K562 (cell line): ENCODE measurements around the gene CNOT1. TPM values are rescaled to one million over a fixed set of nuclear protein-coding genes. Genes with fewer than 3 reads are reported as not detected.

ENCODE experiments used
- CAMTA2 ChIP-seq: fragments of 250-450 bp; sonication (Bioruptor Pico); conservative IDR thresholded peaks from 2 replicates; pipeline ENCODE4 v1.5.1; 2022
- CEBPB ChIP-seq: fragments of 450-650 bp; IDR thresholded peaks from 2 replicates; pipeline ENCODE4 v1.6.1; 2016; ENCODE audit warnings: missing genetic modification characterization, missing compliant biosample characterization
- DPF2 ChIP-seq: fragments of 450-650 bp; IDR thresholded peaks from 2 replicates; pipeline ENCODE4 v1.6.1; 2016
- KAT2B ChIP-seq: IDR thresholded peaks from one replicate; pipeline ENCODE4 v1.6.1; 2012; ENCODE audit warnings: low read depth, mild to moderate bottlenecking, control low read depth, inconsistent platforms, low read length, moderate library complexity
- TOE1 ChIP-seq, 2 experiments: fragments of 450-650 bp in 1 of 2; sonication (generic) in 1 of 2; formaldehyde crosslinking in 1 of 2; IDR thresholded peaks; 2 replicates each; pipeline versions ENCODE4 v1.7.1 to v1.8.0; 2016 to 2022; ENCODE audit warnings: borderline replicate concordance in 2 of 2, mild to moderate bottlenecking in 2 of 2, antibody characterized with exemption in 1 of 2, inconsistent platforms in 1 of 2, low read depth in 1 of 2, missing genetic modification reagents in 1 of 2, moderate library complexity in 1 of 2
- ZC3H4 ChIP-seq: sonication (generic); formaldehyde crosslinking; IDR thresholded peaks from 2 replicates; pipeline ENCODE4 v1.9.0; 2021; ENCODE audit warnings: missing genetic modification reagents, borderline replicate concordance
- ZNF384 ChIP-seq: IDR thresholded peaks from 2 replicates; pipeline ENCODE4 v1.6.1; 2012; ENCODE audit warnings: low read depth, low read length, improper control_type of control experiment
- polyA plus RNA-seq, 8 experiments: library from polyadenylated mRNA; depleted of rRNA in 4 of 8; stranded (reverse) in 5 of 8; unstranded in 3 of 8; fragments of >200 nt; fragmentation: Nextera tagmentation in 2 of 8; fragmentation: Illumina TruSeq in 1 of 8; extraction: Ambion mirVana in 2 of 8; extraction: Trizol in 1 of 8; gene quantifications; 2 replicates each; pipeline versions ENCODE4 v1.2.1 to v1.2.3, GENCODE V29; 2011 to 2014; ENCODE audit warnings: inconsistent platforms in 1 of 8, missing spikeins in 1 of 8
- total RNA-seq, 7 experiments: library from RNA; depleted of rRNA in 6 of 7; stranded (reverse); fragments of >200 nt in 6 of 7; fragmentation: Illumina TruSeq in 2 of 7; extraction: Trizol in 2 of 7; gene quantifications; 2 replicates each; pipeline versions ENCODE4 v1.2.1 to v1.2.3, GENCODE V29; 2011 to 2021; ENCODE audit warnings: low replicate concordance in 1 of 7
- TF ChIP-seq, protein P1 (sequence below): sonication (generic); formaldehyde crosslinking; IDR thresholded peaks from 2 replicates; pipeline ENCODE4 v1.8.0; 2023; ENCODE audit warnings: mild to moderate bottlenecking, missing genetic modification reagents
- TF ChIP-seq, protein P2 (sequence below): IDR thresholded peaks from 2 replicates; pipeline ENCODE4 v1.6.1; 2016; ENCODE audit warnings: missing genetic modification characterization, missing compliant biosample characterization
- TF ChIP-seq, protein P3 (sequence below), 2 experiments: fragments of 450-650 bp; formaldehyde crosslinking in 1 of 2; IDR thresholded peaks; 2 replicates each; pipeline versions ENCODE4 v1.4.0 to v1.6.1; 2014 to 2020; ENCODE audit warnings: mild to moderate bottlenecking in 2 of 2, borderline replicate concordance in 1 of 2, low read depth in 1 of 2
- TF ChIP-seq, protein P4 (sequence below): sonication (generic); formaldehyde crosslinking; IDR thresholded peaks from 2 replicates; pipeline ENCODE4 v1.8.0; 2022; ENCODE audit warnings: mild to moderate bottlenecking, missing genetic modification reagents

CNOT1 gene
- total and polyA plus RNA-seq, 9 of the 15 experiments (the other 6 are each of a cell fraction or from before 2014, with no cell fraction given), result 110 to 270 (median 220) TPM

DNA sequence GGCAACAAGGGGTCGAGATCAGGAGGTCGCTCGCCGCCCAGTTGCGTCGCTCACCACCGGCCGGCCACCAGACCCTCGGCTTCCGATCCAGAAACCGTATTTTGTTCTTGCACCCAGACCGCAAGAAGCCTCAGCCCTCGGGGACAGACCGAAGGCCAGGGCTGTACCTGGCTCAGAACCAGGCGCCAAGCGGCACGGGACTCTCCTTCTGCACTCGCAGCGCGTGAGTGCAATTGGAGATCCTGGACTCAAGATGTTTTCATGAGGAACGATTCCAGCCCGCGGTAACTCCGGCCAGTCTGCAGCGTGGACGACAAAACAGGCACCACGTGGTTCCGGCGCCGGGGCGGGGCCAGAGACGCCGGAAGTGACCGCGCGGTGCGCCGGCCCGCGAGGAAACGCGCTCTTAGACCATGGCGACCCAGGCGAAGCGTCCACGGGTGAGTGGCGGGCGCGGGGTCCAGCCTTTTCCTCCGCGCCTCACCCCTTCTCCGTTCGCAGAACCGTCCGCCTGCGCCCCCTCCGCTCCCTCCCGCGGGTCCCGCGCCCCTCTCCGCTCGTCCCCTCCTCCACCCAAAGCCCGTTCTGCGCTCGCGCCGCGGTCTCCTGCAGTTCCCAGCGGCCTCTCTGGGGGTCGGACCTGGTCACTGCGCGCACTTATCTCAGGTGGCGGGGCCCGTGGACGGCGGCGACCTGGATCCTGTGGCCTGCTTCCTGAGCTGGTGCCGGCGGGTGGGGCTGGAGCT, 114.3 kb downstream of the CNOT1 start, which contains the start of gene SETD6 (continued):
- TF ChIP-seq, protein P1, sequence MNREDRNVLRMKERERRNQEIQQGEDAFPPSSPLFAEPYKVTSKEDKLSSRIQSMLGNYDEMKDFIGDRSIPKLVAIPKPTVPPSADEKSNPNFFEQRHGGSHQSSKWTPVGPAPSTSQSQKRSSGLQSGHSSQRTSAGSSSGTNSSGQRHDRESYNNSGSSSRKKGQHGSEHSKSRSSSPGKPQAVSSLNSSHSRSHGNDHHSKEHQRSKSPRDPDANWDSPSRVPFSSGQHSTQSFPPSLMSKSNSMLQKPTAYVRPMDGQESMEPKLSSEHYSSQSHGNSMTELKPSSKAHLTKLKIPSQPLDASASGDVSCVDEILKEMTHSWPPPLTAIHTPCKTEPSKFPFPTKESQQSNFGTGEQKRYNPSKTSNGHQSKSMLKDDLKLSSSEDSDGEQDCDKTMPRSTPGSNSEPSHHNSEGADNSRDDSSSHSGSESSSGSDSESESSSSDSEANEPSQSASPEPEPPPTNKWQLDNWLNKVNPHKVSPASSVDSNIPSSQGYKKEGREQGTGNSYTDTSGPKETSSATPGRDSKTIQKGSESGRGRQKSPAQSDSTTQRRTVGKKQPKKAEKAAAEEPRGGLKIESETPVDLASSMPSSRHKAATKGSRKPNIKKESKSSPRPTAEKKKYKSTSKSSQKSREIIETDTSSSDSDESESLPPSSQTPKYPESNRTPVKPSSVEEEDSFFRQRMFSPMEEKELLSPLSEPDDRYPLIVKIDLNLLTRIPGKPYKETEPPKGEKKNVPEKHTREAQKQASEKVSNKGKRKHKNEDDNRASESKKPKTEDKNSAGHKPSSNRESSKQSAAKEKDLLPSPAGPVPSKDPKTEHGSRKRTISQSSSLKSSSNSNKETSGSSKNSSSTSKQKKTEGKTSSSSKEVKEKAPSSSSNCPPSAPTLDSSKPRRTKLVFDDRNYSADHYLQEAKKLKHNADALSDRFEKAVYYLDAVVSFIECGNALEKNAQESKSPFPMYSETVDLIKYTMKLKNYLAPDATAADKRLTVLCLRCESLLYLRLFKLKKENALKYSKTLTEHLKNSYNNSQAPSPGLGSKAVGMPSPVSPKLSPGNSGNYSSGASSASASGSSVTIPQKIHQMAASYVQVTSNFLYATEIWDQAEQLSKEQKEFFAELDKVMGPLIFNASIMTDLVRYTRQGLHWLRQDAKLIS (CRISPR knock-in tag), result peak; percentile 71; the same call in 1 of the 2 replicates
- TF ChIP-seq CAMTA2 (CRISPR knock-in tag), result no peak
- TF ChIP-seq, protein P2, sequence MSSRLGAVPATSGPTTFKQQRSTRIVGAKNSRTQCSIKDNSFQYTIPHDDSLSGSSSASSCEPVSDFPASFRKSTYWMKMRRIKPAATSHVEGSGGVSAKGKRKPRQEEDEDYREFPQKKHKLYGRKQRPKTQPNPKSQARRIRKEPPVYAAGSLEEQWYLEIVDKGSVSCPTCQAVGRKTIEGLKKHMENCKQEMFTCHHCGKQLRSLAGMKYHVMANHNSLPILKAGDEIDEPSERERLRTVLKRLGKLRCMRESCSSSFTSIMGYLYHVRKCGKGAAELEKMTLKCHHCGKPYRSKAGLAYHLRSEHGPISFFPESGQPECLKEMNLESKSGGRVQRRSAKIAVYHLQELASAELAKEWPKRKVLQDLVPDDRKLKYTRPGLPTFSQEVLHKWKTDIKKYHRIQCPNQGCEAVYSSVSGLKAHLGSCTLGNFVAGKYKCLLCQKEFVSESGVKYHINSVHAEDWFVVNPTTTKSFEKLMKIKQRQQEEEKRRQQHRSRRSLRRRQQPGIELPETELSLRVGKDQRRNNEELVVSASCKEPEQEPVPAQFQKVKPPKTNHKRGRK (tag), result no peak
- TF ChIP-seq KAT2B, result no peak
- TF ChIP-seq ZC3H4 (CRISPR knock-in tag), result no peak
- TF ChIP-seq, protein P3, sequence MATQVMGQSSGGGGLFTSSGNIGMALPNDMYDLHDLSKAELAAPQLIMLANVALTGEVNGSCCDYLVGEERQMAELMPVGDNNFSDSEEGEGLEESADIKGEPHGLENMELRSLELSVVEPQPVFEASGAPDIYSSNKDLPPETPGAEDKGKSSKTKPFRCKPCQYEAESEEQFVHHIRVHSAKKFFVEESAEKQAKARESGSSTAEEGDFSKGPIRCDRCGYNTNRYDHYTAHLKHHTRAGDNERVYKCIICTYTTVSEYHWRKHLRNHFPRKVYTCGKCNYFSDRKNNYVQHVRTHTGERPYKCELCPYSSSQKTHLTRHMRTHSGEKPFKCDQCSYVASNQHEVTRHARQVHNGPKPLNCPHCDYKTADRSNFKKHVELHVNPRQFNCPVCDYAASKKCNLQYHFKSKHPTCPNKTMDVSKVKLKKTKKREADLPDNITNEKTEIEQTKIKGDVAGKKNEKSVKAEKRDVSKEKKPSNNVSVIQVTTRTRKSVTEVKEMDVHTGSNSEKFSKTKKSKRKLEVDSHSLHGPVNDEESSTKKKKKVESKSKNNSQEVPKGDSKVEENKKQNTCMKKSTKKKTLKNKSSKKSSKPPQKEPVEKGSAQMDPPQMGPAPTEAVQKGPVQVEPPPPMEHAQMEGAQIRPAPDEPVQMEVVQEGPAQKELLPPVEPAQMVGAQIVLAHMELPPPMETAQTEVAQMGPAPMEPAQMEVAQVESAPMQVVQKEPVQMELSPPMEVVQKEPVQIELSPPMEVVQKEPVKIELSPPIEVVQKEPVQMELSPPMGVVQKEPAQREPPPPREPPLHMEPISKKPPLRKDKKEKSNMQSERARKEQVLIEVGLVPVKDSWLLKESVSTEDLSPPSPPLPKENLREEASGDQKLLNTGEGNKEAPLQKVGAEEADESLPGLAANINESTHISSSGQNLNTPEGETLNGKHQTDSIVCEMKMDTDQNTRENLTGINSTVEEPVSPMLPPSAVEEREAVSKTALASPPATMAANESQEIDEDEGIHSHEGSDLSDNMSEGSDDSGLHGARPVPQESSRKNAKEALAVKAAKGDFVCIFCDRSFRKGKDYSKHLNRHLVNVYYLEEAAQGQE (IDR thresholded peaks at IDR 0.05; ENCODE audit: borderline replicate concordance), result no peak; the same call in 1 of the 2 replicates
- TF ChIP-seq, protein P3 (CRISPR knock-in tag; IDR thresholded peaks at IDR 0.05; ENCODE audit: low read depth), result 0 out of 2 replicates have a peak, but pooled peaks have one; percentile 14
- no peak for TF ChIP-seq CEBPB (tag)
- TF ChIP-seq, protein P4, sequence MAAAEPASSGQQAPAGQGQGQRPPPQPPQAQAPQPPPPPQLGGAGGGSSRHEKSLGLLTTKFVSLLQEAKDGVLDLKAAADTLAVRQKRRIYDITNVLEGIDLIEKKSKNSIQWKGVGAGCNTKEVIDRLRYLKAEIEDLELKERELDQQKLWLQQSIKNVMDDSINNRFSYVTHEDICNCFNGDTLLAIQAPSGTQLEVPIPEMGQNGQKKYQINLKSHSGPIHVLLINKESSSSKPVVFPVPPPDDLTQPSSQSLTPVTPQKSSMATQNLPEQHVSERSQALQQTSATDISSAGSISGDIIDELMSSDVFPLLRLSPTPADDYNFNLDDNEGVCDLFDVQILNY (CRISPR knock-in tag), result no peak
- no peak for TF ChIP-seq ZNF384
- TF ChIP-seq DPF2, result no peak
- peak; percentile 75; the same call in 1 of the 2 replicates for TF ChIP-seq TOE1 (IDR thresholded peaks at IDR 0.05; ENCODE audit: borderline replicate concordance)
- TF ChIP-seq TOE1 (CRISPR knock-in tag; IDR thresholded peaks at IDR 0.05; ENCODE audit: borderline replicate concordance, low read depth), result 0 out of 2 replicates have a peak, but pooled peaks have one; percentile 73
